ENCODE data around the gene MUC3A. TPM values are rescaled to one million over a fixed set of nuclear protein-coding genes. Genes with fewer than 3 reads are reported as not detected.
A peak's percentile ranks its signal among the peaks of the same experiment; 100 is the strongest.

The MUC3A gene
- total and polyA plus RNA-seq, 2 of the 8 experiments (the other 6 are each of a cell fraction or from before 2014, with no cell fraction given): 15.4 to 43.9 TPM

DNA sequence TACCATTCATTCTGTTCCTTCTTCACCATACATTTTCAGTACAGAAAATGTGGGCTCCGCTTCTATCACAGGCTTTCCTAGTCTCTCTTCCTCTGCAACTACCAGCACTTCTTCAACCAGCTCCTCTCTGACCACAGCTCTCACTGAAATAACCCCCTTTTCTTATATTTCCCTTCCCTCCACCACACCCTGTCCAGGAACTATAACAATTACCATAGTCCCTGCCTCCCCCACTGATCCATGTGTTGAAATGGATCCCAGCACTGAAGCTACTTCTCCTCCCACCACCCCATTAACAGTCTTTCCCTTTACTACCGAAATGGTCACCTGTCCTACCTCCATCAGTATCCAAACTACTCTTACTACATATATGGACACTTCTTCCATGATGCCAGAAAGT is 10.6 kb downstream of the MUC3A start:
- Histone ChIP-seq H3K4ac (replicated peaks; ENCODE audit: insufficient read length, low read depth, low read length) (no peak overlapping the region), H3K9me3 (ENCODE audit: insufficient read depth in 2 of 2, low read depth in 1 of 2, low read length in 1 of 2) (peaks cover 0 to 6% of the 10 kb centered on the region in 2 experiments; a peak in 1 of 4 replicates), H3K4me3 (ENCODE audit: extremely low read depth in 1 of 4, insufficient read depth in 2 of 4, low read depth in 3 of 4, low read length in 4 of 4) (no peak overlapping the region), H3K27me3 (replicated peaks in 1 of 4; ENCODE audit: control insufficient read depth in 3 of 4, extremely low read depth in 1 of 4, insufficient read depth in 3 of 4, low read length in 3 of 4) (peaks cover 0 to 5% (median 3%) of the 10 kb centered on the region in 4 experiments; a peak in 4 of 7 replicates), H2AFZ (ENCODE audit: low read length) (no peak overlapping the region), H2BK12ac (ENCODE audit: low read depth, low read length) (no peak overlapping the region), H3K56ac (replicated peaks; ENCODE audit: insufficient read length, low read depth, low read length) (no peak overlapping the region), H3K14ac (ENCODE audit: insufficient read length) (no peak overlapping the region), H4K91ac (replicated peaks; ENCODE audit: insufficient read length, low read length) (no peak overlapping the region), H3K18ac (ENCODE audit: extremely low read depth, low read length) (no peak overlapping the region), H3K27ac (ENCODE audit: low read depth, low read length) (no peak overlapping the region), H2BK120ac (replicated peaks; ENCODE audit: low read depth, low read length) (no peak overlapping the region), H4K20me1 (replicated peaks in 1 of 2; ENCODE audit: control insufficient read depth in 1 of 2, insufficient read depth in 2 of 2, low read length in 2 of 2) (peaks cover 2 to 3% of the 10 kb centered on the region in 2 experiments), H2BK20ac (ENCODE audit: low read length) (no peak overlapping the region), H3K36me3 (ENCODE audit: control insufficient read depth in 2 of 4, insufficient read depth in 4 of 4, low read length in 3 of 4) (peaks cover 0 to 4% (median 0%) of the 10 kb centered on the region in 4 experiments; a peak in 2 of 8 replicates), H3K4me1 (replicated peaks in 1 of 4; ENCODE audit: control insufficient read depth in 3 of 4, insufficient read depth in 4 of 4, low read length in 3 of 4) (peaks cover 0 to 5% (median 5%) of the 10 kb centered on the region in 4 experiments; a peak in 6 of 7 replicates), H3K79me1 (ENCODE audit: low read depth, low read length) (peaks cover 7% of the 10 kb centered on the region), H3K9ac (replicated peaks in 1 of 4; ENCODE audit: extremely low read depth in 1 of 4, low read depth in 3 of 4, low read length in 3 of 4) (no peak overlapping the region), H2AK5ac (ENCODE audit: low read depth, low read length) (no peak overlapping the region; the same call in 1 of the 2 replicates), H3K23ac (ENCODE audit: insufficient read length) (no peak overlapping the region), H4K5ac (ENCODE audit: insufficient read length, low read depth, low read length) (no peak overlapping the region), H2BK5ac (ENCODE audit: low read depth, low read length) (no peak overlapping the region), H2BK15ac (ENCODE audit: low read length) (0 out of 2 replicates have a peak overlapping the region, but pooled peaks have one; percentile 65), H4K8ac (ENCODE audit: extremely low read depth, insufficient read depth, low read length) (no peak overlapping the region), H3K79me2 (ENCODE audit: control insufficient read depth in 1 of 2, insufficient read depth in 2 of 2, low read length in 2 of 2) (peaks cover 0 to 5% of the 10 kb centered on the region in 2 experiments; a peak in 2 of 4 replicates), H3K23me2 (ENCODE audit: low read depth, low read length) (peaks cover 19% of the 10 kb centered on the region), H3K4me2 (ENCODE audit: insufficient read depth in 1 of 2, low read depth in 2 of 2, low read length in 2 of 2) (no peak overlapping the region)
- no peak for DNase-seq (ENCODE audit: low read depth in 1 of 2, low spot score in 2 of 2)
- ChIA-PET POLR2A (ENCODE audit: partially characterized antibody) (no interaction called here), CTCF (ENCODE audit: partially characterized antibody) (interaction anchor here (0.9 to 1.2 kb wide), 2 partner anchors 13 to 93 kb away, joined by 3 read pairs; no protein-coding TSS in a partner anchor)
- no peak for FAIRE-seq
- WGBS, 2 experiments (ENCODE audit: extremely low coverage in 1 of 2, insufficient coverage in 1 of 2, insufficient read length in 1 of 2, insufficient replicate concordance in 2 of 2, low coverage in 1 of 2, low lambda C conversion rate in 2 of 2, missing lambda C conversion rate in 1 of 2): 64% methylated on average over 2 of the region's 2 CpGs; no CpG with 5 or more reads in 1 of the 2 experiments
- TF ChIP-seq POLR2A (IDR thresholded peaks at IDR 0.05; ENCODE audit: control extremely low read depth in 1 of 2, low read depth in 2 of 2, low read length in 2 of 2) (no peak), ZNF274 (IDR thresholded peaks at IDR 0.05; ENCODE audit: borderline replicate concordance, extremely low read depth, low read length) (no peak), NANOG (IDR thresholded peaks at IDR 0.05; ENCODE audit: insufficient read depth, low read depth, low read length, poor library complexity, severe bottlenecking) (no peak), TAF1 (IDR thresholded peaks at IDR 0.05; ENCODE audit: low read depth, low read length) (no peak), SUZ12 (IDR thresholded peaks at IDR 0.05; ENCODE audit: low read length) (no peak)

All from H1 (cell line).